Mucosa of stomach (tissue), 1 donor: ENCODE results near the gene XAGE5.
"Not testable (repeated sequence)": the region's sequence is repeated elsewhere in the genome, so short reads cannot be mapped to it uniquely, and the experiment has no call there.

Experiments
- H3K27me3 ChIP-seq: one replicate; pipeline ENCODE4 v1.7.0; 2013; ENCODE audit warnings: mild to moderate bottlenecking, low read length; ENCODE audit not compliant: control insufficient read depth, insufficient read depth
- H3K36me3 ChIP-seq: one replicate; pipeline ENCODE4 v1.7.0; 2013; ENCODE audit warnings: low read length; ENCODE audit not compliant: control insufficient read depth, insufficient read depth
- H3K4me1 ChIP-seq: one replicate; pipeline ENCODE4 v1.7.0; 2013; ENCODE audit warnings: mild to moderate bottlenecking, low read length; ENCODE audit not compliant: control insufficient read depth, insufficient read depth
- H3K4me3 ChIP-seq: one replicate; pipeline ENCODE4 v1.7.0; 2013; ENCODE audit warnings: low read length
- H3K9ac ChIP-seq: one replicate; pipeline ENCODE4 v1.7.0; 2013; ENCODE audit warnings: mild to moderate bottlenecking, low read length, moderate library complexity
- H3K9me3 ChIP-seq: one replicate; pipeline ENCODE4 v1.7.0; 2013; ENCODE audit warnings: mild to moderate bottlenecking, low read length, moderate library complexity; ENCODE audit not compliant: control insufficient read depth
- donor health status: Pancreatic carcinoma.

The XAGE5 gene

DNA sequence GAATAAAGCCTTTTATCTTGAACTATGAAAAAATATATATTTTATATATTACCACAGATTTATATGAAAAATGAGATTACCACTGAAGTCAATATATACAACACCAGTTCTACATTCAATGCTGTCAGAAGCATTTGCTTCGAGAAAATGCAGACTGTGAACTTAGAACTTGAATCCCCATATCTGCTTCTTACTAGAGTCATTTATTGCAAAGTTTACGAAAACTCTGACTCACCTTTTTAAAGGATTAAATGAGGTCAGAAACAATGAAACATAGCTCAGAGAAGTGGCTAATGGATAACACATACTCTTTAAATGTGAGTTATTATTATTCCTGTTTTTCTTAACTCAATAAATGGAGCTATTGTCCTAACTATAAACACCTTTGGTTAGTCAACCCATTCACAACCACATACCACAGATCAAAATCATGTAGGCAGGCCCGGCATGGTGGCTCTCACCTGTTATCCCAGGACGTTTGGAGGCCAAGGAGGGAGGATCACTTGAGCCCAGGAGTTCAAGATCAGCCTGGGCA, 46.0 kb downstream of the XAGE5 start:
- H3K36me3 ChIP-seq, H3K9me3 ChIP-seq, H3K4me1 ChIP-seq, H3K27me3 ChIP-seq, H3K4me3 ChIP-seq, H3K9ac ChIP-seq: not testable (repeated sequence)

DNA sequence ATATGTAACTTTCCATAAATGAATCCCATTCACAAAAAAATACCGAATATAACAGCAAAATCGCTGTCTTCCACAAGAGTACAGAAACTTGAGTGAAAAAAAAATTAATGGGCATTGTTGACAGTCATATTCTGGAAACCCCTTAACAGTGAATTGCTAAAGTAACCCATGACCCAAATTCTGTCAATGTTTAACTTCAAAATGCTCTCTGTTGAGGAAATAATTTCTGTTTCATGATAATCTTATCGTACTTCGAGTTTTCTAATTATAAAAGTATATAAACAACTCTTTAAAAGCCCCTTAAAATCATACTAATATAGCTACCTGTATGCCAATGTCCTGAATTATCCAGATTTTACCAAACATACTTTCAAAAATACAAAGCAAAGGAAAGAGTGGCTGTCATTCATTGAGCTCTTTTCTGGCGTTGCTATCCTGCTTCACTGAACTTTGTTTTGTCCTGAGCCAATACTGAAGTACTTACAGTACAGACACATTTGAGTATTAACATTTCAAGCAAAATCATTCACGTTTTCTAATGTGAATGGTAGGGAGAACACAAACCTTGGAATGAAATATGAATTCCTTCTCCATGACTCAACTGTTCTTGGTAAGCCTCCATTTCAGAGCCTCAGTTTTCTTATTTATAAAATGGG, 54.4 kb downstream of the XAGE5 start:
- no peaks in the 10 kb centered on the region for H3K36me3 ChIP-seq
- no peaks in the 10 kb centered on the region for H3K9me3 ChIP-seq
- no peak overlapping the region for H3K9ac ChIP-seq
- no peaks in the 10 kb centered on the region for H3K4me1 ChIP-seq
- no peak overlapping the region for H3K4me3 ChIP-seq
- no peaks in the 10 kb centered on the region for H3K27me3 ChIP-seq
